NCI-H1105 treated with DMSO at 0.1 percent for 48 hours (cell line): ENCODE measurements around the gene N4BP2L1.
"Not testable (repeated sequence)": the region's sequence is repeated elsewhere in the genome, so short reads cannot be mapped to it uniquely, and the experiment has no call there.

Source experiments
- DNase-seq: peaks from one replicate; lab custom pipeline; 2025; lab: John Stamatoyannopoulos, UW

The N4BP2L1 gene

DNA sequence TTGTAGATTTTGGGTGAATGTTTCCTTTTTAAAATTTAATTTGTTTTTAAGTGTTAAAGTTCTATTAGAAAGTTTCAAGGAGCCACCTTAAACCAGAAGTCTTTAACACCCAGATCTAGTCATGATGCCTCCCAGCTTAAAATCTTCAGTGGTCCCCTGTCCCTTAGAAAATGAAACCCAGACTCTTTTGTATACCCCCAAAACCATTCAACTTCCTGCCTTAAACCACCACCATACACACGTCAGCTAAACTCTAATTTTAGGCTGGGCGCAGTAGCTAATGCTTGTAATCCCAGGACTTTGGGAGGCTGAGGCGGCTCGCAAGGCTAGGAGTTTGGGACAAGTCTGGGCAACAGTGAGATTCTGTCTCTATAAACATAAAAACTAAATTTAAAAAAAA is 37.9 kb downstream of the N4BP2L1 start:
- no peak for DNase-seq

DNA sequence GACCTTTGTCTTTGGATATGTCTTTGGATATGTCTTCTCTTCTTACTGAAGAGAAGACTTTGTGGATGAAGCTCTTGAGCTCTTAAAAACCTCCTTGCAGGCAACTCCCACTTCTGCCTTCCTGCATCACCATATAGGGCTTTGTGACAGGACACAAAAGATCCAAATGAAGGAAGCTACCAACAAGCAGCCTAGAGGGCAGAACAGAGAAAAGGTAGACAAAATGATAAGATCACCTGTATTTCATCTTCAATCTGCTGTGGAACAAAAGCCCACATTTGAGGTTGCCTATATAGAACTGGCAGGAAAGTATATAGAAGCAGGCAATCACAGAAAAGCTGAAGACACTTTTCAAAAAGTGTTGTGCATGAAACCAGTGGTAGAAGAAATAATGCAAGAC is 42.5 kb downstream of the N4BP2L1 start:
- DNase-seq, result no peak

DNA sequence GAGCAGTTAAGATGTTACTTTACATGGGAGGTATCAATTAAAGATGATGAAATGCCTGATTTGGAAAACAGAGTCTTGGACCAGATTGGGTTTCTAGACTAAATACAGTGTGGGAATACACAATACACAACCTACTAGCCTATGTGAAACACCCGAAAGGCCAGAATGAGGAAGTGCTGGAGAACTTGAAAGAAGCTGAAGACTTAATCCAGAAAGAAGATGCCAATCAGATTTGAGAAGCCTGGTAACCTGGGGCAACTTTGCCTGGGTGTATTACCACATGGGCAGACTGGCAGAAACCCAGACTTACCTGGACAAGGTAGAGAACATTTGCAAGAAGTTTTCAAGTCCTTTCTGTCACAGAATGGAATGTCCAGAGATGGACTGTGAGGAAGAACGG is 43.2 kb downstream of the N4BP2L1 start:
- no peak for DNase-seq

DNA sequence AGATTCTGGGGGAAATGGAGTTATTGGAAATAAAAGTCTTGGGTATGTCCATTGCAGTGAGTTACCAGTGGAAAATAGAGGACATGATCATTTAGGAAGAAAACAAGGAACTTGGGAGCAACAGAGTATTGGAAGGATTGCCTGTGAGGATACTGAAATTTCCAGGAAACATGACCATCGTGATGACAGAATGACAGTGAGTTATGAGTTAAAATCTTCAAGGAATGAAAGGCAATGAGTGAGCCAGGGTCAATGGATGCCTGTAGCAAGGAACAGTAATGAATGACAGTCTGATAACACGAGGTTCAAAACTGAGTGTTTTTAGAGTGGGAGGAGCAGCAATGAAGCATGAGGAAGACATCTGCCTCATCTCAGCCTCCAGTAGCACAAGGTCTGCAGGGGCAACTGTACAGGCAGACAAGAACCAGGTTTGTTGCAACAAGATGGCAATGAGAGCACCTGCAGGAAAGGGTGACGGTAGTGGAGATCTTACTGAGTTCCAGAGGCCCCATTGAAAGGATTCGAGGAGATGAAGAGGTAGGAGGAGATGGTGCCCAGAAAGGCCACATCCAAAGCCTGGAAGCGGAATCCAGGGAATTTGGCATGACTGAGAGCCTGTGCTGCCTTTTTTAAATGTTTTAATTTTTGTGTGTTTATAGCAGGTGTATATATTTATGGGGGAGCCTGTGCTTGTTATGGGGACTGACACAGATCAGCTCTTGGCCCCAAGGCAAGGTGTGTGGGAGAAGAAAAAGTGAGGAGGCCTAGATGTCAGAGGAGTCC is 43.9 kb downstream of the N4BP2L1 start:
- DNase-seq, result no peak

DNA sequence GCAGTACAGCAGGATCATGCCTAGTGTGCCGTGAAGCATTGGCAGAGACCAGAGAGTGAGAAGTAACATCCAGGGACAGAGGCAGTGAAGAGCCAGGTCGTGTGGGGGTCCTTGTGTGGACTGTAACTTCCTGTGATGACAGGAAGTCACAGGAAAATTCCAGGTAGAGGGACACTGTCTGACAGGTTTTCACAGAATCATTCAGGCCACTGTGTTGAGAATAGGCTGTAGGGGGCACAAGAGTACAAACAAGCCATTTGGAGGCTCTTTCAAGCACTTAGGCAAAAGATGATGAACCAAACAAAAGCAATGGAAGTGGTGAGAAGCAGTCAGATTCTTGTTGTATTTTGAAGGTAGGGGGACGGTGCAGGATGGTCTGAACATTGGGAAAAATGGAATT is 46.4 kb downstream of the N4BP2L1 start:
- peak; percentile 1 for DNase-seq

DNA sequence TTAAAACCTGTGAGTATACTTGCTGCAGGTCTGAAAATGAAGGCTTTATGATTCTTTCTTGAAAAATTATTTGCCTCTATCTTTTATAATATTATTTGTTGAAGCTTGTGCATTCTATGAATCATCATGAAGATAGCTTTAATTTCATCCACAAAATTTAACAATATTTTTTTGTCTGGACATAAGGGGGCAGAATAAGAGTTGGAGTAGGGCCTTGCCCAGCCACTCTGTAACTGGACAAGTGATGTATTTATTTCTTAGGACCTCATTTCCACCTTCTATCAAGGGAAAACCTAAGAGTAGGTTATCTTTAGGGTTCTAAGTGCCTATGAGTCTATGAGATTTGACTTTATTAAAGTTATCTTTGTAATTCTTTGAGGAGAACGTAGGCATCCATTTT is 49.9 kb downstream of the N4BP2L1 start:
- no peak for DNase-seq

DNA sequence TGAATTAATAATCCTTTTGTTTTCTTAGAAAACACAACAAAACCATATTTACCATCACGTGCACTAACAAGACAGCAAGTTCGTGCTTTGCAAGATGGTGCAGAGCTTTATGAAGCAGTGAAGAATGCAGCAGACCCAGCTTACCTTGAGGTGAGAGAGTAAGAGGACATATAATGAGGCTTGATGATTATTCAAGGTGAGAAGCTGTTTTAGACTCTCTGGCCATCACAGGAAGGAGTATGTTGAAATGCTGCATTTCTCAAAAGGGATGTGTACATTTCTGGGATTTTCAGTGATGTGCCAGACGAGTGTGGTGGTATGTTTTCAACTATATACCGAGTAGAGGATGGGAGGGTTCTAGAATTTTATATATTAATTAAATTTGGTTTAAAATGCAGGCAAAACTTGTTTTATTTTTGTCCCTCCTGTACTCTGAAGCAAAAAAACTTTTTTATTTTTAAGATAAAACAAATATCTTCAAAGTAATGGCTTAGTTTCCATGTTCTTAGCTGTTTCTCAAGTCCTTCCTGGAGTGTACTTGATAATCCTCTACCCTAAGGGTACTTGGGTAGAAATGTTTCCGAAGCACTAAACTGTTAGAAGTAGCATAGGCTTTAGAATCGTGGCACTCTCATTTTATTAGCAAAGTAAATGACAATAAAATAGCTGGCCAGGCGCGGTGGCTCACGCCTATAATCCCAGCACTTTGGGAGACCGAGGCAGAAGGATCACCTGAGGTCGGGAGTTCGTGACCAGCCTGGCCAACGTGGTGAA is 51.1 kb downstream of the N4BP2L1 start:
- DNase-seq, result no peak

DNA sequence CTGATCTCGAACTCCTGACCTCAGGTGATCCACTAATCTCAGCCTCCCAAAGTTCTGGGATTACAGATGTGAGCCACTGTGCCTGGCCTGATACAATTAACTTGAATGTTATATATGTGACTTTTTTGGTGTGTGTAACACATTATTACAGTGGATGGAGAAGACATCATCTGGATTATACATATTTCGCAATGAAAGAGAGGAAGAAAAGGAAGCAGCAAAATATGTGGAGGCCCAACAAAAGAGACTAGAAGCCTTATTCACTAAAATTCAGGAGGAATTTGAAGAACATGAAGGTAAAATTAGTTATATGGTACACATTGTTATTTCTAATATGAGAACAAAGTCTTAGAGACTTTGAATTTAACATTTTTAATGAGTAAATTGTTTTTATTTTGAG is 57.1 kb downstream of the N4BP2L1 start:
- DNase-seq, result no peak

DNA sequence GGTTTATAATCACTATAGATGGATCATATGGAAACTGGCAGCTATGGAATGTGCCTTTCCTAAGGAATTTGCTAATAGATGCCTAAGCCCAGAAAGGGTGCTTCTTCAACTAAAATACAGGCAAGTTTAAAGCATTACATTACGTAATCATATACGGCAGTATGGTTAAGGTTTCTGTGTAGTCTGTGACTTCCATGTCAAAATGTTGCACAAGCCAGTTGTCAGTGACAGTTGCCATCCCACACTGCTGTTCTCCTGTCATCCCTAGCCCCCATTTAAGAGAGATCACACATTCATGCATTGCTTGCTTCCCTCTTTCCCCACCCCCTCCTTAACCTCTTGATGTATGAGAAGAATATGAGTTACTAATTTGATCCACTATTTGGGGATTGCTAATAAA is 65.4 kb downstream of the N4BP2L1 start:
- DNase-seq, result no peak

DNA sequence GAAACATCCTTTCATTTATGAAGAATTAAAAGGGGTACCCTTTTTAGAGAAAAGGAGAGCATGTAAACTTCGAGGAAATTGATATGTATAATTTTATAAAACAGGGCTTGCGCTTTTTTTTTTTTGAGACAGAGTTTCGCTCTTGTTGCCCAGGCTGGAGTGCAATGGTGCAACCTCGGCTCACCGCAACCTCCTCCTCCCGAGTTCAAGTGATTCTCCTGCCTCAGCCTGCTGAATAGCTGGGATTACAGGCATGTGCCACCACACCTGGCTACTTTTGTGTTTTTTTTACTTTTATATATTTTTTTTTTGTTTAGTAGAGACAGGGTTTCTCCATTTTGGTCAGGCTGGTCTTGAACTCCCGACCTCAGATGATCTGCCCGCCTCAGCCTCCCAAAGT is 72.0 kb downstream of the N4BP2L1 start:
- DNase-seq, result not testable (repeated sequence)

DNA sequence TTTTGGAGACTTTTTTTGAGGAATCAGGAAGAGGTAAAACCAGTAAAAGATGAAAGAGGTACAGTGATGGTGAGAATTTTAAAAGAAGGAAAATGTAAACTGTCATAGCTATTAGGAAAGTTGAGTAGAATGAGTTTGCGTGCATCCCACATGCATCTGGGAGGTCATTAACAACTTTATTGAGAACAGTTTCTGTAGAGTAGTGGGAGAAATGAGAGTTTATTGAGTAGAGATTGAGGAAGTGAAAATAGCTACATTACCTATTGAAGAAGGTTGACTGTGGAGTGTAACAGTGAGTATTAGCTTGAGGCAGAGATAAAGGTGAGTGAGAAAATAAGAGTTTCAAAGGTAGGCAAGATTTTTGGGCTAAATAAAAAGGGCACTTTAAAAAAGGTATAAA is 73.9 kb downstream of the N4BP2L1 start:
- no peak for DNase-seq

DNA sequence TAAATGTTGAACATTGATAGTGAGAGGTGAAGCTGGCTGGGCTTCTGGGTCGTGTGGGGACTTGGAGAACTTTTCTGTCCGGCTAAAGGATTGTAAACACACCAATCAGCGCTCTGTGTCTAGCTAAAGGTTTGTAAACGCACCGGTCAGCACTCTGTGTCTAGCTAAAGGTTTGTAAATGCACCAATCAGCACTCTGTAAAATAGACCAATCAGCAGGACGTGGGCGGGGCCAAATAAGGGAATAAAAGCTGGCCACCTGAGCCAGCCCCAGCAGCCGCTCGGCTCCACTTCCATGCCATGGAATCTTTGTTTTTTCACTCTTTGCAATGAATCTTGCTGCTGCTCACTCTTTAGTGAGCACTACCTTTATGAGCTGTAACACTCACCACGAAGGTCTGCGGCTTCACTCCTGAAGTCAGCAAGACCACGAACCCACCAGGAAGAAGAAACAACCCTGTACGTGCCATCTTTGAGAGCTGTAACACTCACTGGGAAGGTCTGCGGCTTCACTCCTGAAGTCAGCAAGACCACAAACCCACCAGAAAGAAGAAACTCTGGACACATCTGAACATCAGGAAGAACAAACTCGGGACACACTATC is 77.0 kb downstream of the N4BP2L1 start:
- not testable (repeated sequence) for DNase-seq
